Sigmoid colon (tissue), 4 donors: ENCODE data around the gene MARS1.

ENCODE experiments used
- CTCF ChIP-seq, 4 experiments: fragments of 450-650 bp in 3 of 4; fragments of 200-600 bp in 1 of 4; IDR thresholded peaks; one replicate each; pipeline ENCODE4 v1.5.1; 2016 to 2019; ENCODE audit warnings: antibody characterized with exemption in 4 of 4, mild to moderate bottlenecking in 3 of 4, moderate library complexity in 2 of 4
- POLR2A ChIP-seq, 2 donors: fragments of 450-650 bp; IDR thresholded peaks; one replicate each; pipeline ENCODE4 v1.6.1; 2016; ENCODE audit warnings: antibody characterized with exemption in 2 of 2, mild to moderate bottlenecking in 2 of 2, moderate library complexity in 2 of 2
- POLR2AphosphoS5 ChIP-seq, 4 donors: sonication (generic); formaldehyde crosslinking; IDR thresholded peaks; one replicate each; pipeline ENCODE4 v1.6.1; 2017; ENCODE audit warnings: antibody characterized with exemption in 4 of 4

GRCh38 chr12:57485695-57486094 lies 2.2 kb upstream of the MARS1 start:
- no peak for TF ChIP-seq POLR2A (IDR thresholded peaks at IDR 0.05)
- TF ChIP-seq CTCF (IDR thresholded peaks at IDR 0.05): no peak
- no peak for TF ChIP-seq POLR2AphosphoS5 (IDR thresholded peaks at IDR 0.05)
